HL-60 (cell line): ENCODE measurements around the gene SPAG4.
A peak's percentile ranks its signal among the peaks of the same experiment; 100 is the strongest.

ENCODE experiments used
- DNase-seq, 2 experiments: peaks; one replicate each; pipeline ENCODE4 v3.0.0-alpha.2; 2010 to 2020; ENCODE audit warnings: low read depth in 1 of 2, low spot score in 1 of 2
- H3K27ac ChIP-seq: fragments of 250-450 bp; sonication (Bioruptor Pico); replicated peaks from 2 replicates; pipeline ENCODE4 v1.5.1; 2020; ENCODE audit warnings: mild to moderate bottlenecking, moderate library complexity
- H3K27me3 ChIP-seq: fragments of 250-450 bp; sonication (Bioruptor Pico); 2 replicates; pipeline ENCODE4 v1.5.1; 2021; ENCODE audit warnings: mild to moderate bottlenecking, moderate library complexity; ENCODE audit not compliant: insufficient read depth, poor library complexity, severe bottlenecking
- H3K4me3 ChIP-seq: replicated peaks from 2 replicates; pipeline ENCODE4 v1.5.1; 2011; ENCODE audit warnings: mild to moderate bottlenecking, control low read depth, low read length; ENCODE audit not compliant: insufficient read depth
- GABPA ChIP-seq: IDR thresholded peaks from 2 replicates; pipeline ENCODE4 v1.6.1; 2012; ENCODE audit warnings: low read depth
- POLR2AphosphoS5 ChIP-seq: IDR thresholded peaks from 2 replicates; pipeline ENCODE4 v1.6.1; 2012; ENCODE audit warnings: low read depth
- SPI1 ChIP-seq: IDR thresholded peaks from 2 replicates; pipeline ENCODE4 v1.6.1; 2012; ENCODE audit warnings: low read depth, mild to moderate bottlenecking, borderline replicate concordance
- TF ChIP-seq, protein P1 (sequence below): IDR thresholded peaks from 2 replicates; pipeline ENCODE4 v1.6.1; 2012; ENCODE audit warnings: low read depth; ENCODE audit not compliant: insufficient replicate concordance
- TF ChIP-seq, protein P2 (sequence below): IDR thresholded peaks from one replicate; pipeline ENCODE4 v1.5.1; 2011; ENCODE audit warnings: low read length, control low read depth, inconsistent platforms; ENCODE audit not compliant: insufficient read depth

SPAG4 gene

DNA sequence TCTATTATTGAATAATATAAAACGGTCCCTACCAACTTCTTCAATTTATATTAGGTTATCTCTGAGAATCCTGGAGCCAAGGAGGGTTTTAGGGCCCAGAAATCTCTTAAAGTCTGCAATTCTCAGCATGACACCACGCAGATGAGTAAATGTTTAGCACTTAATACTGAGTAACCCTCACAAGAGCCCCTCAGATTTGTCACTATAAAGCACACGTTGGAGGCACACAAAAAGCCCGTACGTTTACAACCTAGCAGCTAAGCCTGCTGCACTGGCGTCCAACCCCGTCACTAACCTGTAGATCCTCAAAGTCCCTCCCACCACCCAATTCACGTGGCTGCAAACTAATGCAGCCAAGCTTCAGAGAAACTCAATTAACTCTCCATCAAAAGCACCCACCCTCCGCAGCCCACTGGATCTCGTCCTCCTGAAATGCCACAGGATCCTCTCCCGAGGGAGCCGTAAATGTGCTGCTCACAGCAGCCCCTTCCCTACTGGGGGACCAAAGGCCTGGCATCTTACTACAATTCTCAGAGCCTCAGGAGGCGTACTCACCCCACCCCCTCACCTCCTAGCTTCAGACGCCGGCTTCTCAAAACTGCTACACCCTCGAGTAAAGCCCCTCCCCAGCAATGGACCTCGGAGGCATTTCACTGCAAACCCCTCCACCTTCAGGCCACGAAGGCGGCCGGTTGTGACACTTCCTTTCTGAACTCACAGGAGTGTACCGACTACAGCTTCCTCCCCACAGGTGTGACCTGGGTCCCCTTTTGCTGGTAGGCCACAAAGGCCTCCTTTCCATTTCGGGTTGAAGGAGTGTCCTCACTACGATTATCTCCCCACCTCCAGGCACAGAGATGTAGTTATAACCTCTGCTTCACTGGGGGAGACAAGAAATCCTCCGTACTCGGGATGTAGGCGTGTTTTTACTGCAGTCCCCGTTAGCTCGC, 48.2 kb downstream of the SPAG4 start:
- Histone ChIP-seq H3K27ac (peak overlapping the region; percentile 96), H3K4me3 (peak overlapping the region; percentile 75), H3K27me3 (no peaks in the 10 kb centered on the region)
- DNase-seq = peak in 1 of 2 experiments; percentile 70
- TF ChIP-seq, protein P1, sequence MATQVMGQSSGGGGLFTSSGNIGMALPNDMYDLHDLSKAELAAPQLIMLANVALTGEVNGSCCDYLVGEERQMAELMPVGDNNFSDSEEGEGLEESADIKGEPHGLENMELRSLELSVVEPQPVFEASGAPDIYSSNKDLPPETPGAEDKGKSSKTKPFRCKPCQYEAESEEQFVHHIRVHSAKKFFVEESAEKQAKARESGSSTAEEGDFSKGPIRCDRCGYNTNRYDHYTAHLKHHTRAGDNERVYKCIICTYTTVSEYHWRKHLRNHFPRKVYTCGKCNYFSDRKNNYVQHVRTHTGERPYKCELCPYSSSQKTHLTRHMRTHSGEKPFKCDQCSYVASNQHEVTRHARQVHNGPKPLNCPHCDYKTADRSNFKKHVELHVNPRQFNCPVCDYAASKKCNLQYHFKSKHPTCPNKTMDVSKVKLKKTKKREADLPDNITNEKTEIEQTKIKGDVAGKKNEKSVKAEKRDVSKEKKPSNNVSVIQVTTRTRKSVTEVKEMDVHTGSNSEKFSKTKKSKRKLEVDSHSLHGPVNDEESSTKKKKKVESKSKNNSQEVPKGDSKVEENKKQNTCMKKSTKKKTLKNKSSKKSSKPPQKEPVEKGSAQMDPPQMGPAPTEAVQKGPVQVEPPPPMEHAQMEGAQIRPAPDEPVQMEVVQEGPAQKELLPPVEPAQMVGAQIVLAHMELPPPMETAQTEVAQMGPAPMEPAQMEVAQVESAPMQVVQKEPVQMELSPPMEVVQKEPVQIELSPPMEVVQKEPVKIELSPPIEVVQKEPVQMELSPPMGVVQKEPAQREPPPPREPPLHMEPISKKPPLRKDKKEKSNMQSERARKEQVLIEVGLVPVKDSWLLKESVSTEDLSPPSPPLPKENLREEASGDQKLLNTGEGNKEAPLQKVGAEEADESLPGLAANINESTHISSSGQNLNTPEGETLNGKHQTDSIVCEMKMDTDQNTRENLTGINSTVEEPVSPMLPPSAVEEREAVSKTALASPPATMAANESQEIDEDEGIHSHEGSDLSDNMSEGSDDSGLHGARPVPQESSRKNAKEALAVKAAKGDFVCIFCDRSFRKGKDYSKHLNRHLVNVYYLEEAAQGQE = no peak
- TF ChIP-seq SPI1 = peak; percentile 62; the same call in 1 of the 2 replicates
- 0 out of 2 replicates have a peak, but pooled peaks have one; percentile 27 for TF ChIP-seq GABPA

DNA sequence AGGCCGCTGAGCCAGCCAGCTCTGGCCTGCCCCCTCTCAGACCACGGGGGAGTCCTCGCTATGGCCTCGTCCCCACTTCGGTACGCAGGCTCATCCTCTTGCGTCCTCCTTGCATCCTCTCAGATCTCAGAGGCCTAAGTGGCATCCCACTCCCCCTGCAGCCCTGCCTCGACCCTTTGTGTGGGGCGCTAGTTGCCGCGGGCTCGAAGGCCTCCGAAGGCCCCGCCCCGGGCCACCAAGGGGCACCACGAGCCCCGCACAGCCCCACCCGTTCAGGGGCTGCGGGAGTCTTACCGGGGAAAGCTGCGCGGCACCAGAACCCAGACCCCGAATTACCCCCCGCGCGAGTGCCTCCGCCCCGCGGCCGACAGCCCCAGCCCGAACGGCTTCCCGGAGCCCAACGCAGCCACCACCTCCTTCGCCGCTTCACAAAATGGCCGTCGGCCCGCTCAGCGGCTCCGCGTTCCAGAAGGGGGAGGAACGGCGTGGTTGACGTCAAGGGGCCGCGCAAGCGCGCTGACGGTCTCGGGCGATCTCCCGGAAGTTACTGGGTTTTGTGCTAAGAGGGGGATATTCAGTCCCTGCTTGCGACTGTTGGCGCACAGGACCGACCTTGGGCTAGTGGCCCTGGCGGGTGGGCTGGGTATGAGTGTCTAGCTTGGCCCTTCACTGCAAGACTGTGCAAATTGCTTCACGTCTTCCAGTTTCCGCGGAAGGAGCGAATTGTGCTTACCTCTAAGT, 49.0 kb downstream of the SPAG4 start, which contains the start of the genes CPNE1 and RBM12:
TSS of gene CPNE1 (minus strand) at position 435 of the 741 bp plus-strand sequence. CDS start 31,977 bp downstream, outside the sequence.
TSS of gene RBM12 (minus strand) at position 435 of the 741 bp plus-strand sequence. CDS start 9,578 bp downstream, outside the sequence.
- H3K27ac ChIP-seq = peak within 1 kb of the TSS; percentile 96
- DNase-seq = peak; percentile 87 to 92

DNA sequence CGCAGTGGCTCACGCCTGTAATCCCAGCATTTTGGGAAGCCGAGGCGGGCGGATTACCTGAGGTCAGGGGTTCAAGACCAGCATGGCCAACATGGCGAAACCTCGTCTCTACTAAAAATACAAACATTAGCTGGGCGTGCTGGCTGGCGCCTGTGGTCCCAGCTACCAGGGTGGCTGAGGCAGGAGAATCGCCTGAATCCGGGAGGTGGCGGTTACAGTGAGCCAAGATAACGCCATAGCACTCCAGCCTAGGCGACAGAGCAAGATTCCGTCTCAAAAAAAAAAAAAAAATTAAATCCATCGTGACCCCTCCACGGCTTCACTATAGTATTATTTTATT, 50.3 kb downstream of the SPAG4 start:
- Histone ChIP-seq H3K27ac (no peak overlapping the region), H3K27me3 (no peaks in the 10 kb centered on the region), H3K4me3 (no peak overlapping the region)
- no peak for TF ChIP-seq POLR2AphosphoS5
- no peak for TF ChIP-seq GABPA
- TF ChIP-seq, protein P2, sequence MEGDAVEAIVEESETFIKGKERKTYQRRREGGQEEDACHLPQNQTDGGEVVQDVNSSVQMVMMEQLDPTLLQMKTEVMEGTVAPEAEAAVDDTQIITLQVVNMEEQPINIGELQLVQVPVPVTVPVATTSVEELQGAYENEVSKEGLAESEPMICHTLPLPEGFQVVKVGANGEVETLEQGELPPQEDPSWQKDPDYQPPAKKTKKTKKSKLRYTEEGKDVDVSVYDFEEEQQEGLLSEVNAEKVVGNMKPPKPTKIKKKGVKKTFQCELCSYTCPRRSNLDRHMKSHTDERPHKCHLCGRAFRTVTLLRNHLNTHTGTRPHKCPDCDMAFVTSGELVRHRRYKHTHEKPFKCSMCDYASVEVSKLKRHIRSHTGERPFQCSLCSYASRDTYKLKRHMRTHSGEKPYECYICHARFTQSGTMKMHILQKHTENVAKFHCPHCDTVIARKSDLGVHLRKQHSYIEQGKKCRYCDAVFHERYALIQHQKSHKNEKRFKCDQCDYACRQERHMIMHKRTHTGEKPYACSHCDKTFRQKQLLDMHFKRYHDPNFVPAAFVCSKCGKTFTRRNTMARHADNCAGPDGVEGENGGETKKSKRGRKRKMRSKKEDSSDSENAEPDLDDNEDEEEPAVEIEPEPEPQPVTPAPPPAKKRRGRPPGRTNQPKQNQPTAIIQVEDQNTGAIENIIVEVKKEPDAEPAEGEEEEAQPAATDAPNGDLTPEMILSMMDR = no peak
- TF ChIP-seq, protein P1 = no peak
- TF ChIP-seq SPI1 = no peak
- DNase-seq = no peak

More for the DNA sequence above, 49.0 kb downstream of the SPAG4 start, which contains the start of the genes CPNE1 and RBM12:
- Histone ChIP-seq H3K4me3 (peak within 1 kb of the TSS; percentile 75), H3K27me3 (no peaks in the 10 kb centered on the region)
- TF ChIP-seq, protein P2 = no peak
- TF ChIP-seq GABPA = 0 out of 2 replicates have a peak, but pooled peaks have one; percentile 22
- TF ChIP-seq, protein P1 = no peak
- peak; percentile 29; the same call in 1 of the 2 replicates for TF ChIP-seq SPI1
- TF ChIP-seq POLR2AphosphoS5 = peak; percentile 96
